GM12801 (cell line): ENCODE results near the gene PADI3.

Source experiments
- TF ChIP-seq, protein P1 (sequence below): IDR thresholded peaks from one replicate; pipeline ENCODE4 v1.5.1; 2011; ENCODE audit warnings: control low read depth; ENCODE audit not compliant: insufficient read length; ENCODE audit errors: extremely low read depth

The PADI3 gene

DNA sequence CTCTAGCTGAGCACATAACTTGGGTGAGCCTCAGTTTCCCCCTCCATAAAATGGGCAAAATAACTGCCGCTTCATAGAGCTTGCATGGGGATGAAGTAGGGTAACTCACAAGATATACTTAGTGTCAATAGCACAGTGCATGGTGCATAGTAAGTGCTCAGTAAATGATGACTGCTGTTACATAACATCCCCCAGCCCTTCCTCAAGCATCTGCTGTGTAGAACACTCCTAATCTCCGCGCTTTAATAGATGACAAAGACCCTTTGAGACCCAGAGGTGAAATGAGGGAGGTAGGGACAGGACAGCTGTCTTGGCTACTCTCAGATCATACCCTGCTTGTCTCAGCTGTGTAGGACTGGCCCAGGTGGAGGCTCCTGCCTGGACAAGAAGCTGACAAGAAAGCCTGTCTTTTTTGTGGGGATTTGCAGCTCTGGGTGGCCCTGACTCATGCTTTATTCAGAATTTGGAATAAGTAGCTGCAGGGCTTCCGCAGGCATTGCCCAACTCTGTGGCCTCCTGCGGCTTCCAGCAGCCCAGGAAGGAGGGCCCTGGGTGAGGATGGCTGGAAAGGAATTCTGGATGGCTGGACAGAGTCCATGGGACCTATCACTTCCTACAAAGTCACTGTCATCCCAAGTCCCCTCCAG, 38.4 kb downstream of the PADI3 start:
- TF ChIP-seq, protein P1, sequence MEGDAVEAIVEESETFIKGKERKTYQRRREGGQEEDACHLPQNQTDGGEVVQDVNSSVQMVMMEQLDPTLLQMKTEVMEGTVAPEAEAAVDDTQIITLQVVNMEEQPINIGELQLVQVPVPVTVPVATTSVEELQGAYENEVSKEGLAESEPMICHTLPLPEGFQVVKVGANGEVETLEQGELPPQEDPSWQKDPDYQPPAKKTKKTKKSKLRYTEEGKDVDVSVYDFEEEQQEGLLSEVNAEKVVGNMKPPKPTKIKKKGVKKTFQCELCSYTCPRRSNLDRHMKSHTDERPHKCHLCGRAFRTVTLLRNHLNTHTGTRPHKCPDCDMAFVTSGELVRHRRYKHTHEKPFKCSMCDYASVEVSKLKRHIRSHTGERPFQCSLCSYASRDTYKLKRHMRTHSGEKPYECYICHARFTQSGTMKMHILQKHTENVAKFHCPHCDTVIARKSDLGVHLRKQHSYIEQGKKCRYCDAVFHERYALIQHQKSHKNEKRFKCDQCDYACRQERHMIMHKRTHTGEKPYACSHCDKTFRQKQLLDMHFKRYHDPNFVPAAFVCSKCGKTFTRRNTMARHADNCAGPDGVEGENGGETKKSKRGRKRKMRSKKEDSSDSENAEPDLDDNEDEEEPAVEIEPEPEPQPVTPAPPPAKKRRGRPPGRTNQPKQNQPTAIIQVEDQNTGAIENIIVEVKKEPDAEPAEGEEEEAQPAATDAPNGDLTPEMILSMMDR, result no peak

DNA sequence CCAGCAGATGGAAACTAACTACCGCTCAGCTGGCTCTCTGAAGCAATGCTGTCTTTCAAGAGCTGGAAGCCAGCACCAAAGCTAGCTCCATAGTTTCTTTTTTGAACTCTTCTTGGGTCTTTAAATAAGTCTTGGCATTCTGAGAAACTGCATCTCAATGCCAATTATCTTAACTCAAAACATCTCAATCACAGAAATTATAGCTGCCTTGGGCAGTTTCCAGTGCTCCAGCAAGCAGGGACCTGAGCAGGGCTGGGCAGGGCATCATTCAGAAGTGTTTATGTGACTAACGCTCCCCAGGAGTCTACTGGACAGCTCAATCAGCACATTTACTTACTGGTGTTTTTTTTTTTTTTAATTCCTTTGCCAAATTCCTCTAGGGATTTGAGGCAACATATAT, 40.8 kb downstream of the PADI3 start:
- TF ChIP-seq, protein P1, result no peak

GRCh38 chr1:17290553-17290952, 41.7 kb downstream of the PADI3 start:
- TF ChIP-seq, protein P1, result no peak

- TF ChIP-seq, protein P1, result no peak
Measured at GRCh38 chr1:17292299-17293160, 43.6 kb downstream of the PADI3 start.

- TF ChIP-seq, protein P1, result no peak
Measured at GRCh38 chr1:17293681-17294425, 45.0 kb downstream of the PADI3 start.

DNA sequence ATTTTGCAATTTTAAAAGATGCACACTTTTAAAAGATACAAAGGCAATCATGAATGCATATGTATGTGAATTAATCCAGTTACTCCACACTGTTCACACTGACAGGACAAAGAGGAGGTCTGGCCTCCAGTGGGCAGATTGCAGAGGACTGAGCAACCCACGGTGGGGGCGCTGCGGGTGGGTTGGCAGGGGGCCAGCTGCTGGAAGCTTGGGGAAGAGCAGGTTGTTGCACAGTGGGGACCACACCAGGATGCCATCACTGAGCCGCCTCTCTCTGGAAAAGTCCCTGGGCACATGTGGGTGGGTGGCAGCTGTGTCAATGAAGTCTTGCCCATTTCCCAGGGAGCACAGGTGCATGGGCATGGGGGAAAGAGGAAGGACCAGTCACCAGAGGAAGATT, 46.4 kb downstream of the PADI3 start:
- TF ChIP-seq, protein P1, result no peak

GRCh38 chr1:17296086-17296485, 47.2 kb downstream of the PADI3 start:
- TF ChIP-seq, protein P1, result no peak
